Keratinocyte (primary cell): ENCODE results near the gene BAZ1A. TPM values are rescaled to one million over a fixed set of nuclear protein-coding genes. Genes with fewer than 3 reads are reported as not detected.

Experiments used
- DNase-seq: peaks from one replicate; pipeline ENCODE4 v3.0.0-alpha.2; 2011; ENCODE audit warnings: low read depth, missing footprints, low spot score
- FAIRE-seq: peaks from 2 replicates; lab custom pipeline; 2011; peaks lifted over from hg19 to GRCh38; lab: Jason Lieb, UNC
- H2AFZ ChIP-seq: 2 replicates; pipeline ENCODE4 v1.6.0; 2012; ENCODE audit warnings: low read length, control low read depth, inconsistent platforms; ENCODE audit not compliant: control insufficient read depth
- H3K27ac ChIP-seq: 2 replicates; pipeline ENCODE4 v1.5.1; 2011; ENCODE audit warnings: low read length; ENCODE audit not compliant: control insufficient read depth, insufficient read depth
- H3K27me3 ChIP-seq: 3 replicates; pipeline ENCODE4 v1.6.0; 2011; ENCODE audit warnings: low read length; ENCODE audit not compliant: control insufficient read depth, insufficient read depth; ENCODE audit errors: extremely low read depth
- H3K36me3 ChIP-seq, 2 experiments: 2 replicates in 1 of 2; 3 replicates in 1 of 2; pipeline ENCODE4 v1.5.1; 2011; ENCODE audit warnings: low read length in 2 of 2, mild to moderate bottlenecking in 1 of 2; ENCODE audit not compliant: control insufficient read depth in 2 of 2, insufficient read depth in 2 of 2; ENCODE audit errors: extremely low read depth in 1 of 2
- H3K4me1 ChIP-seq: 3 replicates; pipeline ENCODE4 v1.5.1; 2011; ENCODE audit warnings: low read length; ENCODE audit not compliant: control insufficient read depth, insufficient read depth; ENCODE audit errors: extremely low read depth
- H3K4me2 ChIP-seq: 3 replicates; pipeline ENCODE4 v1.6.0; 2011; ENCODE audit warnings: low read depth, low read length; ENCODE audit not compliant: control insufficient read depth, insufficient read depth; ENCODE audit errors: extremely low read depth
- H3K4me3 ChIP-seq, 3 experiments: fragments of 200-600 bp in 1 of 3; sonication (generic) in 1 of 3; 2 replicates in 2 of 3; 3 replicates in 1 of 3; pipeline ENCODE4 v1.5.1; 2011 to 2016; ENCODE audit warnings: low read length in 3 of 3, mild to moderate bottlenecking in 3 of 3, control low read depth in 2 of 3, inconsistent platforms in 1 of 3, low read depth in 1 of 3, mixed read lengths in 1 of 3, mixed run types in 1 of 3, moderate library complexity in 1 of 3; ENCODE audit not compliant: control insufficient read depth in 2 of 3, insufficient read depth in 2 of 3; ENCODE audit errors: extremely low read depth in 1 of 3
- H3K79me2 ChIP-seq: 2 replicates; pipeline ENCODE4 v1.6.0; 2012; ENCODE audit warnings: low read length; ENCODE audit not compliant: control insufficient read depth, insufficient read depth
- H3K9ac ChIP-seq: 3 replicates; pipeline ENCODE4 v1.6.0; 2011; ENCODE audit warnings: low read length; ENCODE audit not compliant: control insufficient read depth, insufficient read depth; ENCODE audit errors: extremely low read depth
- H3K9me1 ChIP-seq: 3 replicates; pipeline ENCODE4 v1.6.0; 2011; ENCODE audit warnings: low read length; ENCODE audit not compliant: control insufficient read depth, insufficient read depth; ENCODE audit errors: extremely low read depth
- H3K9me3 ChIP-seq: 2 replicates; pipeline ENCODE4 v1.5.1; 2012; ENCODE audit warnings: low read depth, low read length; ENCODE audit not compliant: control insufficient read depth
- H4K20me1 ChIP-seq: 3 replicates; pipeline ENCODE4 v1.6.0; 2011; ENCODE audit warnings: low read length; ENCODE audit not compliant: control insufficient read depth, insufficient read depth; ENCODE audit errors: extremely low read depth
- CTCF ChIP-seq, 3 experiments: IDR thresholded peaks in 1 of 3; conservative IDR thresholded peaks in 1 of 3; optimal IDR thresholded peaks in 1 of 3; 2 replicates in 2 of 3; 3 replicates in 1 of 3; pipeline versions ENCODE3 to v1.5.1; 2011; ENCODE audit warnings: low read length in 3 of 3, mild to moderate bottlenecking in 3 of 3, moderate library complexity in 2 of 3, control low read depth in 1 of 3, inconsistent platforms in 1 of 3; ENCODE audit not compliant: insufficient read depth in 2 of 3; ENCODE audit errors: extremely low read depth in 1 of 3
- EZH2 ChIP-seq: IDR thresholded peaks from one replicate; pipeline ENCODE4 v1.6.1; 2012; ENCODE audit warnings: inconsistent platforms, mild to moderate bottlenecking, low read length, moderate library complexity
- dilution Hi-C: fragments of 300-500 bp; cut with MboI; formaldehyde crosslinking; loops from one replicate; pipeline ENCODE4 v1.7.0; 2020; ENCODE audit warnings: low sequenced_read_pairs; ENCODE audit not compliant: extremely low pct_ligation_motif_present
- polyA plus RNA-seq, 5 experiments: library from polyadenylated mRNA; depleted of rRNA in 3 of 5; stranded (reverse) in 3 of 5; stranded (forward) in 1 of 5; unstranded in 1 of 5; fragments of >200 nt; gene quantifications; 1 replicate in 1 of 5; 2 replicates in 3 of 5; 3 replicates in 1 of 5; pipeline versions ENCODE4 v1.2.1 to v1.2.3, GENCODE V29; 2011 to 2012; ENCODE audit warnings: missing spikeins in 2 of 5, low read depth in 1 of 5, low replicate concordance in 1 of 5

Gene BAZ1A
- polyA plus RNA-seq, 1 donor (not counting 4 experiments of a cell fraction or from before 2014, with no cell fraction given): 52.0 TPM

- peak overlapping the region; percentile 43 for H3K27ac ChIP-seq
- FAIRE-seq: peak; percentile 9
- H3K9ac ChIP-seq: no peak overlapping the region
- no peaks in the 10 kb centered on the region for H3K27me3 ChIP-seq
- H3K79me2 ChIP-seq: peaks cover 20% of the 10 kb centered on the region
- no peak overlapping the region for H3K4me2 ChIP-seq
- H3K4me3 ChIP-seq: no peak overlapping the region
- peaks cover 10% of the 10 kb centered on the region for H3K4me1 ChIP-seq
- H2AFZ ChIP-seq: no peak overlapping the region
- peaks cover 2% of the 10 kb centered on the region for H3K9me1 ChIP-seq
- dilution Hi-C loops: no loop called here
- no peaks in the 10 kb centered on the region for H3K9me3 ChIP-seq
- H4K20me1 ChIP-seq: no peaks in the 10 kb centered on the region
- peaks cover 4 to 5% of the 10 kb centered on the region in 2 experiments for H3K36me3 ChIP-seq
- DNase-seq: no peak
- TF ChIP-seq EZH2 (no peak), CTCF (optimal IDR thresholded peaks at IDR 0.05 in 1 of 3, IDR thresholded peaks at IDR 0.05 in 1 of 3, conservative IDR thresholded peaks at IDR 0.05 in 1 of 3; ENCODE audit: extremely low read depth in 1 of 3, insufficient read depth in 2 of 3, low read length in 3 of 3) (no peak)
These were observed 23.8 kb downstream of the BAZ1A start for GRCh38 chr14:34851395-34851794.

GRCh38 chr14:34845869-34846268 lies 29.3 kb downstream of the BAZ1A start:
- no peak for TF ChIP-seq CTCF (optimal IDR thresholded peaks at IDR 0.05 in 1 of 3, IDR thresholded peaks at IDR 0.05 in 1 of 3, conservative IDR thresholded peaks at IDR 0.05 in 1 of 3; ENCODE audit: extremely low read depth in 1 of 3, insufficient read depth in 2 of 3, low read length in 3 of 3)
- no peak for TF ChIP-seq EZH2
- no peaks in the 10 kb centered on the region for H3K9me1 ChIP-seq
- no peak overlapping the region for H3K4me2 ChIP-seq
- no peaks in the 10 kb centered on the region for H3K27me3 ChIP-seq
- FAIRE-seq (no peak), DNase-seq (no peak)
- dilution Hi-C loops: no loop called here
- H3K4me3 ChIP-seq: no peak overlapping the region
- H3K4me1 ChIP-seq: peaks cover 16% of the 10 kb centered on the region
- no peaks in the 10 kb centered on the region for H4K20me1 ChIP-seq
- H3K9ac ChIP-seq: no peak overlapping the region
- no peaks in the 10 kb centered on the region for H3K9me3 ChIP-seq
- no peak overlapping the region for H3K27ac ChIP-seq
- H3K79me2 ChIP-seq: peaks cover 32% of the 10 kb centered on the region
- peaks cover 0 to 3% of the 10 kb centered on the region in 2 experiments for H3K36me3 ChIP-seq
- no peak overlapping the region for H2AFZ ChIP-seq
